Activated CD8-positive, alpha-beta T cell treated with anti-CD3 and anti-CD28 coated beads, Interleukin-2, amount 10 ng/mL, durations not matched to agents 7 days and 5 days (primary cell): ENCODE measurements around the gene ZFPL1. TPM values are rescaled to one million over a fixed set of nuclear protein-coding genes. Genes with fewer than 3 reads are reported as not detected.

Experiments used
- ATAC-seq: fragments of 150-1000 bp; cut with Tn5 transposase; one replicate; pipeline ENCODE4 v1.10.0; 2021; ENCODE audit warnings: moderate library complexity
- CTCF ChIA-PET: fragments of 350-600 bp; sonication (Branson Sonifier 250); formaldehyde crosslinking; loops from one replicate; lab custom pipeline; 2021; ENCODE audit warnings: antibody characterized with exemption; lab: Charles Lee
- POLR2A ChIA-PET: fragments of 350-600 bp; sonication (Branson Sonifier 250); formaldehyde crosslinking; loops from one replicate; lab custom pipeline; 2021; ENCODE audit warnings: antibody characterized with exemption; lab: Charles Lee
- DNase-seq: peaks from one replicate; pipeline ENCODE4 v3.0.0-alpha.2; 2020
- H3K27ac Mint-ChIP-seq: one replicate; pipeline ENCODE4 v1.8.0; 2021; ENCODE audit warnings: mild to moderate bottlenecking, mixed read lengths
- H3K27me3 Mint-ChIP-seq: one replicate; pipeline ENCODE4 v1.8.0; 2021; ENCODE audit warnings: low read depth, mixed read lengths
- H3K36me3 Mint-ChIP-seq: one replicate; pipeline ENCODE4 v1.8.0; 2021; ENCODE audit warnings: low read depth, mixed read lengths
- H3K4me1 Mint-ChIP-seq: one replicate; pipeline ENCODE4 v1.8.0; 2021; ENCODE audit warnings: low read depth, mixed read lengths
- H3K4me3 Mint-ChIP-seq: one replicate; pipeline ENCODE4 v1.8.0; 2021; ENCODE audit warnings: mild to moderate bottlenecking, mixed read lengths
- H3K9me3 Mint-ChIP-seq: one replicate; pipeline ENCODE4 v1.8.0; 2022; ENCODE audit warnings: mixed read lengths; ENCODE audit not compliant: insufficient read depth
- total RNA-seq, 2 experiments: library from RNA; stranded (reverse); gene quantifications; one replicate each; pipeline ENCODE4 v1.2.3, GENCODE V29; 2021

ZFPL1 gene
- total RNA-seq, 2 experiments from 2014 or later = 28.0 to 28.8 TPM

- ATAC-seq (peak; percentile 23), DNase-seq (no peak)
- peaks cover 14% of the 10 kb centered on the region for H3K4me1 Mint-ChIP-seq
- H3K4me3 Mint-ChIP-seq = no peak overlapping the region
- no peaks in the 10 kb centered on the region for H3K36me3 Mint-ChIP-seq
- CTCF ChIA-PET = no interaction called here
- H3K27ac Mint-ChIP-seq = peak overlapping the region; percentile 32
- no peaks in the 10 kb centered on the region for H3K9me3 Mint-ChIP-seq
- POLR2A ChIA-PET = no interaction called here
- H3K27me3 Mint-ChIP-seq = peaks cover 2% of the 10 kb centered on the region
These were observed 23.1 kb upstream of the ZFPL1 start for GRCh38 chr11:65060913-65061408.

- POLR2A ChIA-PET = no interaction called here
These were observed 20.5 kb upstream of the ZFPL1 start for GRCh38 chr11:65063532-65063931.

GRCh38 chr11:65064847-65065240 is 19.2 kb upstream of the ZFPL1 start:
- no peak for ATAC-seq
- CTCF ChIA-PET = interaction anchor here (1.1 to 1.2 kb wide), 3 partner anchors 14 to 52 kb away, joined by 3 read pairs; no protein-coding TSS in a partner anchor
- no peaks in the 10 kb centered on the region for H3K36me3 Mint-ChIP-seq
- H3K4me1 Mint-ChIP-seq = peaks cover 14% of the 10 kb centered on the region
- no peak overlapping the region for H3K4me3 Mint-ChIP-seq
- POLR2A ChIA-PET = no interaction called here
- DNase-seq = no peak
- peaks cover 2% of the 10 kb centered on the region for H3K27me3 Mint-ChIP-seq
- no peak overlapping the region for H3K27ac Mint-ChIP-seq
- no peaks in the 10 kb centered on the region for H3K9me3 Mint-ChIP-seq

More at GRCh38 chr11:65063532-65063931, 20.5 kb upstream of the ZFPL1 start:
- ATAC-seq = no peak
- H3K9me3 Mint-ChIP-seq = no peaks in the 10 kb centered on the region
- H3K36me3 Mint-ChIP-seq = no peaks in the 10 kb centered on the region
- H3K27ac Mint-ChIP-seq = no peak overlapping the region
- no peak overlapping the region for H3K4me3 Mint-ChIP-seq
- H3K4me1 Mint-ChIP-seq = peaks cover 14% of the 10 kb centered on the region
- CTCF ChIA-PET = interaction anchor here (0.6 to 0.8 kb wide), 2 partner anchors 20 to 49 kb away, joined by 3 read pairs; partner anchors contain the start of gene ARL2
- no peak for DNase-seq
- H3K27me3 Mint-ChIP-seq = peaks cover 2% of the 10 kb centered on the region

GRCh38 chr11:65065851-65066250 is 18.2 kb upstream of the ZFPL1 start:
- peaks cover 2% of the 10 kb centered on the region for H3K27me3 Mint-ChIP-seq
- no peaks in the 10 kb centered on the region for H3K36me3 Mint-ChIP-seq
- ChIA-PET CTCF (no interaction called here), POLR2A (no interaction called here)
- DNase-seq = no peak
- peaks cover 4% of the 10 kb centered on the region for H3K4me1 Mint-ChIP-seq
- no peaks in the 10 kb centered on the region for H3K9me3 Mint-ChIP-seq
- ATAC-seq = no peak
- no peak overlapping the region for H3K27ac Mint-ChIP-seq
- H3K4me3 Mint-ChIP-seq = no peak overlapping the region

GRCh38 chr11:65066315-65066714 is 17.7 kb upstream of the ZFPL1 start:
- Mint-ChIP-seq H3K4me3 (no peak overlapping the region), H3K36me3 (no peaks in the 10 kb centered on the region), H3K4me1 (no peaks in the 10 kb centered on the region), H3K27me3 (peaks cover 2% of the 10 kb centered on the region), H3K9me3 (no peaks in the 10 kb centered on the region), H3K27ac (no peak overlapping the region)
- POLR2A ChIA-PET = no interaction called here
- CTCF ChIA-PET = no interaction called here
- no peak for DNase-seq
- no peak for ATAC-seq

GRCh38 chr11:65066805-65067291 is 17.2 kb upstream of the ZFPL1 start:
- no peaks in the 10 kb centered on the region for H3K9me3 Mint-ChIP-seq
- no peak overlapping the region for H3K4me3 Mint-ChIP-seq
- ATAC-seq (no peak), DNase-seq (no peak)
- CTCF ChIA-PET = no interaction called here
- no peaks in the 10 kb centered on the region for H3K4me1 Mint-ChIP-seq
- POLR2A ChIA-PET = no interaction called here
- no peaks in the 10 kb centered on the region for H3K36me3 Mint-ChIP-seq
- no peak overlapping the region for H3K27ac Mint-ChIP-seq
- H3K27me3 Mint-ChIP-seq = peaks cover 2% of the 10 kb centered on the region

DNA sequence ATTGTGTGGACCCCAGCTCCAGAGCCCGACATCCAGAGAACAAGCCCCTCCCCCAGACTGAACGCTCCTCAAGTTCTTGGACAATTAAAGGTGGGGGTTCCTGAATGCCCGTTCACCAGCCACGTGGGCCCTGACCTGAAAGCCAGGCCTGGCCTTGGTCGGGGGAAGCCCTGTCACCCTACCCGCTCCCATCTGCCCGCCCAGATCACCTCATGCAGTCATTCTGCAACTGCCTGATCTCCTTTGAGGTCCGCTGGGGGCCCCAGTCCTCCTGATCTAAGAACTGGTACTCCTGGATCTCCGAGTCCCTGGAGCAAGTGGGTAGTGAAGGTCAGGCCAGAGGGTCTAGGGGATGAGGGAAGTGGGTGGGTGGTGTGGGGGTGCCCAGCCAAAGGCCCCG is 16.6 kb upstream of the ZFPL1 start:
- Mint-ChIP-seq H3K4me1 (no peaks in the 10 kb centered on the region), H3K9me3 (no peaks in the 10 kb centered on the region), H3K27ac (no peak overlapping the region), H3K27me3 (peaks cover 2% of the 10 kb centered on the region), H3K36me3 (no peaks in the 10 kb centered on the region), H3K4me3 (no peak overlapping the region)
- CTCF ChIA-PET = no interaction called here
- DNase-seq = no peak
- POLR2A ChIA-PET = no interaction called here
- no peak for ATAC-seq

GRCh38 chr11:65069217-65069616 is 14.8 kb upstream of the ZFPL1 start:
- H3K4me1 Mint-ChIP-seq = no peaks in the 10 kb centered on the region
- ATAC-seq = no peak
- H3K9me3 Mint-ChIP-seq = no peaks in the 10 kb centered on the region
- H3K27me3 Mint-ChIP-seq = peaks cover 2% of the 10 kb centered on the region
- DNase-seq = no peak
- H3K36me3 Mint-ChIP-seq = no peaks in the 10 kb centered on the region
- H3K4me3 Mint-ChIP-seq = no peak overlapping the region
- no peak overlapping the region for H3K27ac Mint-ChIP-seq
- POLR2A ChIA-PET = interaction anchor here (0.6 to 1.7 kb wide), 2 partner anchors 14 to 234 kb away, joined by 3 to 4 read pairs; partner anchors contain the start of genes CDCA5 and ZFPL1
- CTCF ChIA-PET = interaction anchor here (0.9 to 1.5 kb wide), 3 partner anchors 9 to 282 kb away, joined by 3 to 5 read pairs (median 3); no protein-coding TSS in a partner anchor

GRCh38 chr11:65071907-65072630 is 12.0 kb upstream of the ZFPL1 start:
- CTCF ChIA-PET = interaction anchor here (1.2 kb wide), 1 partner anchor 58 kb away, joined by 4 read pairs; the partner anchor contains the start of gene ARL2
- H3K36me3 Mint-ChIP-seq = peaks cover 14% of the 10 kb centered on the region

DNA sequence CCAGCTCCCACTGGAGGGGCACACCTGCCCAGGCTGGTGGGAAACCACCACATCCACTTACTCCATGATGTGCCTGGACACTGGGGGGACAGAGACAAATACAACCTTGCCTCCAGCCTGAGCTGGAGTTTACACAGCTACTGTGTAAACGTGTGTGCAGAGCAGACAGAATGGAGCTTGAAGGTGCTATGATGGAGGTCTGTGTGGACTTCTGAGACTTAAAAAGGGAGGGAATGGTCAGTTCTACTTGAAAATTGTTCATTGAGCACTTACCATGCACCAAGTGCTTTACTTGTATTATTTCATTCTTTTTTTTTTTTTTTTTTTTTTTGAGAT is 11.4 kb upstream of the ZFPL1 start:
- no peak overlapping the region for H3K4me3 Mint-ChIP-seq
- peaks cover 14% of the 10 kb centered on the region for H3K4me1 Mint-ChIP-seq
- peak overlapping the region; percentile 24 for H3K27ac Mint-ChIP-seq
- no peaks in the 10 kb centered on the region for H3K9me3 Mint-ChIP-seq
- ChIA-PET POLR2A (no interaction called here), CTCF (interaction anchor here (1.2 kb wide), 1 partner anchor 58 kb away, joined by 4 read pairs; the partner anchor contains the start of gene ARL2)
- peaks cover 20% of the 10 kb centered on the region for H3K36me3 Mint-ChIP-seq
- DNase-seq (no peak), ATAC-seq (no peak)
- no peaks in the 10 kb centered on the region for H3K27me3 Mint-ChIP-seq

More at GRCh38 chr11:65071907-65072630, 12.0 kb upstream of the ZFPL1 start:
- Mint-ChIP-seq H3K27me3 (no peaks in the 10 kb centered on the region), H3K27ac (no peak overlapping the region), H3K9me3 (no peaks in the 10 kb centered on the region), H3K4me1 (peaks cover 9% of the 10 kb centered on the region), H3K4me3 (no peak overlapping the region)
- POLR2A ChIA-PET = no interaction called here
- peak; percentile 36 for ATAC-seq
- DNase-seq = no peak

DNA sequence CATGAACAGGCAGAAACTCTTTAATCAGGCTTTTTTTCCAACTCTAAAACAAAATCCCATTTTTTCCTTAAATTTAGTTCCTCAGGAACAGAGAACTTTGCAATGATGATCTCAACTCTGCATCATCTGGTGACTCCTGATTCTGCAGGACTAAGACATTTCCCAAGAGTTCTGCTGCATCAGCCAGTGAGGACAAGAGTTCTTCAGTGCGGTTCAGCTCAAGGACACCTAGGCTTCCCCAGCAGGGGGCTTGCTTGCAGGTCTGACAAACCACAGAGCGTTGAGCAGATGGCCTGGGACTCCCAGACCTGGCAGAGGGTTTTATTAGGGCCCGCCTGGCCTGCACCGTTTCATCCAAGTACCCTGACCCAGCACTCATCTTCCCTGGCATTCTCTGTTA is 6.6 kb upstream of the ZFPL1 start:
- H3K27ac Mint-ChIP-seq = no peak overlapping the region
- H3K36me3 Mint-ChIP-seq = peaks cover 61% of the 10 kb centered on the region
- ChIA-PET POLR2A (interaction anchor here (0.8 to 1.8 kb wide), 2 partner anchors 35 to 37 kb away, joined by 3 to 4 read pairs; partner anchors contain the start of gene SAC3D1), CTCF (interaction anchor here (0.7 kb wide), 1 partner anchor 65 kb away, joined by 3 read pairs; no protein-coding TSS in a partner anchor)
- no peak overlapping the region for H3K4me3 Mint-ChIP-seq
- peaks cover 56% of the 10 kb centered on the region for H3K4me1 Mint-ChIP-seq
- no peak for DNase-seq
- no peak for ATAC-seq
- no peaks in the 10 kb centered on the region for H3K27me3 Mint-ChIP-seq
- no peaks in the 10 kb centered on the region for H3K9me3 Mint-ChIP-seq

- Mint-ChIP-seq H3K36me3 (peaks cover 68% of the 10 kb centered on the region), H3K27me3 (no peaks in the 10 kb centered on the region), H3K4me3 (peak overlapping the region; percentile 4), H3K27ac (peak overlapping the region; percentile 72), H3K9me3 (no peaks in the 10 kb centered on the region), H3K4me1 (peaks cover 63% of the 10 kb centered on the region)
- DNase-seq (peak; percentile 79), ATAC-seq (peak; percentile 87)
- POLR2A ChIA-PET = interaction anchor here (0.8 to 1.8 kb wide), 2 partner anchors 34 to 37 kb away, joined by 3 to 4 read pairs; partner anchors contain the start of gene SAC3D1
- CTCF ChIA-PET = interaction anchor here (0.7 to 2.9 kb wide), 8 partner anchors 9 to 64 kb away, joined by 3 to 16 read pairs (median 4); partner anchors contain the start of genes ARL2, FAU, MRPL49 and SAC3D1
These were observed 5.9 kb upstream of the ZFPL1 start for GRCh38 chr11:65078151-65078550.
